Measurements from ENCODE around the gene JOSD2.

JOSD2 gene

DNA sequence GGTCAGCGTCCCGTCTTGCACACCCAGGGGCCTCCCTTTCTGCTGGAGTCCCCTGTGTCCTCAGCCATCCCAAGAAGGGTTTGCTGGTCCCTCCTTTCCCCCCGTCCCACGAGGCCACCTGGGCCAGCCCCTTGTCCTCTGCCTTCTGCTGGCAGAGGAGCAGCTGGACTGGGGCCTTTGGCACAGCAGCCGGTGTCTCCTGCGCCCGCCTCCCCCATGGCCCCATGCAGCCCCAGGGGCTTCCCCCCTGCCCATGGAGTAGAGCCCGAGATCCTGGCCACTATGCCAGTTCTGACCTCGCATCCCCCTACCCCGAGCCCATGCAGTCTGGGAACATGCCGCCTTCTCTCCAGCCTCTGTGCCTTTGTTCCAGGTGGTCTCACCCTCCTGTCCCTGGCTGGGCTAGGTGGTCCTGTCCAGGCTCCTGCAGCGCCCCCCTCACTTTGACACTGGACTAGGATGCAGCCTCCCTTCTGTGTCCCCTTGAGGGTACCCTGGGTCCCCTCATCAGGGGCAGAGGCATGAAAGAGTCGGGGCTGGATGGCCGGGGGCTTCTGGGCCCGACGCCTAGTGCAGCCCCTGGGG, 28.6 kb downstream of the JOSD2 start:
- Histone ChIP-seq H3K4me2 (ENCODE audit: low read depth, low read length, poor library complexity, severe bottlenecking) (no peak overlapping the region), H3K9ac (ENCODE audit: low read length) (no peak overlapping the region), H3K79me2 (ENCODE audit: insufficient read depth, low read length) (peaks cover 13% of the 10 kb centered on the region), H3K27ac (ENCODE audit: low read depth, low read length) (no peak overlapping the region), H2AFZ (ENCODE audit: low read depth, low read length, severe bottlenecking) (no peak overlapping the region), H3K36me3 (ENCODE audit: low read length) (peaks cover 12% of the 10 kb centered on the region; the same call in 1 of the 2 replicates), H4K20me1 (ENCODE audit: low read depth, low read length) (no peaks in the 10 kb centered on the region), H3K9me3 (ENCODE audit: insufficient read depth, low read length) (peaks cover 19% of the 10 kb centered on the region; the same call in 1 of the 2 replicates), H3K9me2 (replicated peaks; ENCODE audit: insufficient read depth, low read length) (no peaks in the 10 kb centered on the region), H3F3A (ENCODE audit: insufficient read depth) (no peaks in the 10 kb centered on the region), H3K4me3 (ENCODE audit: insufficient read depth, low read length, poor library complexity, severe bottlenecking) (no peak overlapping the region), H3K27me3 (ENCODE audit: low read length) (no peaks in the 10 kb centered on the region)
- TF ChIP-seq, protein P1, sequence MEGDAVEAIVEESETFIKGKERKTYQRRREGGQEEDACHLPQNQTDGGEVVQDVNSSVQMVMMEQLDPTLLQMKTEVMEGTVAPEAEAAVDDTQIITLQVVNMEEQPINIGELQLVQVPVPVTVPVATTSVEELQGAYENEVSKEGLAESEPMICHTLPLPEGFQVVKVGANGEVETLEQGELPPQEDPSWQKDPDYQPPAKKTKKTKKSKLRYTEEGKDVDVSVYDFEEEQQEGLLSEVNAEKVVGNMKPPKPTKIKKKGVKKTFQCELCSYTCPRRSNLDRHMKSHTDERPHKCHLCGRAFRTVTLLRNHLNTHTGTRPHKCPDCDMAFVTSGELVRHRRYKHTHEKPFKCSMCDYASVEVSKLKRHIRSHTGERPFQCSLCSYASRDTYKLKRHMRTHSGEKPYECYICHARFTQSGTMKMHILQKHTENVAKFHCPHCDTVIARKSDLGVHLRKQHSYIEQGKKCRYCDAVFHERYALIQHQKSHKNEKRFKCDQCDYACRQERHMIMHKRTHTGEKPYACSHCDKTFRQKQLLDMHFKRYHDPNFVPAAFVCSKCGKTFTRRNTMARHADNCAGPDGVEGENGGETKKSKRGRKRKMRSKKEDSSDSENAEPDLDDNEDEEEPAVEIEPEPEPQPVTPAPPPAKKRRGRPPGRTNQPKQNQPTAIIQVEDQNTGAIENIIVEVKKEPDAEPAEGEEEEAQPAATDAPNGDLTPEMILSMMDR (IDR thresholded peaks at IDR 0.05; ENCODE audit: insufficient read depth, low read length, poor library complexity, severe bottlenecking), result no peak
- no peak for TF ChIP-seq EZH2phosphoT487 (conservative IDR thresholded peaks at IDR 0.05; ENCODE audit: low read length)

DNA sequence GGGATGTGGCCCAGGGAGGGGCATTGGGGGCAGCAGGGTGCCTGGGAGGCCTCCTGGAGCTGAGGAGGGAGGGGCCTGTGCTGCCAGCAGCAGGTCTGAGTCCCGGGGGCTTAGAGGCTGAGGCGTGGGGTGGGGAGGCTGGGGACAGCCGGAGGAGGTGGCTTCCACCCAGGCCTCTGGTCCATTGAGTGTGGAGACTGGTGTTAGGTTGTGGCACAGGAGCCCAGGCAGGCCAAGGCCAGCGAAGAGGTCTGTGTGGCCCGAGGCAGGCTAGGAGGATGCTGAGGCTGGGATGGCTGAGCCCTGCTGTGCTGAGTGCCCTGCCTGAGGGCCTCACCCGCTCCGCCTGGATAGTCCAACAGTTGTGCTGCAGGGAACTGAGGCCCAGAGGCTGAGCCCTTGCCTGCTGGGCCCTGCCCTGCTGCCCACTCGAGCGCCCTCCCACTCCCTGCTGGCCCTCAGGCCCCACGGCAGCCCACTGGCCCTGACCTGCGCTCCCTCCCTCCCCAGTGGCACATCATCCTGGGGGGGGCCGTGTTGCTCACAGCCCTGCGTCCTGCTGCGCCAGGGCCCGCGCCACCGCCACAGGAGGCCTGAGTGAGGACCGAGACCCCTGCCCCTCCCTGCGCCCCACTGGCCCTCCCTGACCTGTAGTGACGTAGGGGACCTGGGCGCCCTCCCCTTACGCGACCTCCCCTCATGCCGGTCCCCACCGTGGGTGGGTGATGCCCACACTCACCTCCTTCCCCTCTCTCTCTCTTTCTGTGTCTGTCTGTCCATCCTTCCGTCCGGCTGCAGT, 29.4 kb downstream of the JOSD2 start:
- H4K20me1 ChIP-seq (ENCODE audit: low read depth, low read length), result no peaks in the 10 kb centered on the region
- H3K9me2 ChIP-seq (replicated peaks; ENCODE audit: insufficient read depth, low read length), result no peaks in the 10 kb centered on the region
- peaks cover 16% of the 10 kb centered on the region; the same call in 1 of the 2 replicates for H3K9me3 ChIP-seq (ENCODE audit: insufficient read depth, low read length)
- no peaks in the 10 kb centered on the region for H3F3A ChIP-seq (ENCODE audit: insufficient read depth)
- H3K4me2 ChIP-seq (ENCODE audit: low read depth, low read length, poor library complexity, severe bottlenecking), result no peak overlapping the region
- H3K4me3 ChIP-seq (ENCODE audit: insufficient read depth, low read length, poor library complexity, severe bottlenecking), result no peak overlapping the region
- no peak overlapping the region for H3K9ac ChIP-seq (ENCODE audit: low read length)
- peaks cover 21% of the 10 kb centered on the region for H3K79me2 ChIP-seq (ENCODE audit: insufficient read depth, low read length)
- H3K27ac ChIP-seq (ENCODE audit: low read depth, low read length), result no peak overlapping the region
- TF ChIP-seq, protein P1 (IDR thresholded peaks at IDR 0.05; ENCODE audit: insufficient read depth, low read length, poor library complexity, severe bottlenecking), result no peak
- no peak for TF ChIP-seq EZH2phosphoT487 (conservative IDR thresholded peaks at IDR 0.05; ENCODE audit: low read length)
- H3K36me3 ChIP-seq (ENCODE audit: low read length), result peaks cover 9% of the 10 kb centered on the region; the same call in 1 of the 2 replicates
- H2AFZ ChIP-seq (ENCODE audit: low read depth, low read length, severe bottlenecking), result no peak overlapping the region
- H3K27me3 ChIP-seq (ENCODE audit: low read length), result no peaks in the 10 kb centered on the region

DNA sequence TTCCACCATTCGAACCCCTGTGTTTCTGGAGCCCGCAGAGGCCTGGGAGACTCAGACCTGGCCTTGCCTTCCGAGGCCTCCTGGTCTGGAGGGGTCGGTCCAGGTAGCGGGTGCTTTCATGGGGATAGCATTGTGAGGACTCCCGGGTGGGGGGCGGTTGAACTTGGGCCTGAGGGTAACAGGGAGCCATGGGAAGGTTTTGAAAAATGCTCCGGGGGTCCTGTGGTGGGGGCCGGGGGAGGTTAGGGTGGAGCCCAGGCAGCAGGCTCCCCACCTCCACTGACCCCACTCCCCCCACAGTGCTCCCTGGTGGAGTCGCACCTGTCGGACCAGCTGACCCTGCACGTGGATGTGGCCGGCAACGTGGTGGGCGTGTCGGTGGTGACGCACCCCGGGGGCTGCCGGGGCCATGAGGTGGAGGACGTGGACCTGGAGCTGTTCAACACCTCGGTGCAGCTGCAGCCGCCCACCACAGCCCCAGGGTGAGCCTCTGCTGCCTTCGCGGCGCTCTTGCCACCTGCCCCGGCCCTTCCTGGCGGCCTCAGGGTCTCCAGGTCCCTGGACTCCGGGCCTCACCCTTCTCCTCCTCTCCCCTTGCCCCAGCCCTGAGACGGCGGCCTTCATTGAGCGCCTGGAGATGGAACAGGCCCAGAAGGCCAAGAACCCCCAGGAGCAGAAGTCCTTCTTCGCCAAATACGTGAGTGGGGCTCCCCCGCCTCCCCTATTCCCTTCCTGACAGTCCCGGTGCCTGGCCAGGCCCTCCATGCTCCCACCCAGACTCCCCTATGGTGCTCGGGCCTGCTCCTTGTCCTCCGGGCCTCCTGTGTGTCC, 30.5 kb downstream of the JOSD2 start:
- no peaks in the 10 kb centered on the region for H3K27me3 ChIP-seq (ENCODE audit: low read length)
- H3K79me2 ChIP-seq (ENCODE audit: insufficient read depth, low read length), result peaks cover 21% of the 10 kb centered on the region
- TF ChIP-seq, protein P1 (IDR thresholded peaks at IDR 0.05; ENCODE audit: insufficient read depth, low read length, poor library complexity, severe bottlenecking), result no peak
- TF ChIP-seq EZH2phosphoT487 (conservative IDR thresholded peaks at IDR 0.05; ENCODE audit: low read length), result no peak
- peaks cover 12% of the 10 kb centered on the region; the same call in 1 of the 2 replicates for H3K9me3 ChIP-seq (ENCODE audit: insufficient read depth, low read length)
- no peak overlapping the region for H3K4me3 ChIP-seq (ENCODE audit: insufficient read depth, low read length, poor library complexity, severe bottlenecking)
- no peak overlapping the region for H2AFZ ChIP-seq (ENCODE audit: low read depth, low read length, severe bottlenecking)
- no peaks in the 10 kb centered on the region for H3F3A ChIP-seq (ENCODE audit: insufficient read depth)
- no peak overlapping the region for H3K27ac ChIP-seq (ENCODE audit: low read depth, low read length)
- H3K9ac ChIP-seq (ENCODE audit: low read length), result no peak overlapping the region
- H3K36me3 ChIP-seq (ENCODE audit: low read length), result peaks cover 8% of the 10 kb centered on the region; the same call in 1 of the 2 replicates
- no peak overlapping the region for H3K4me2 ChIP-seq (ENCODE audit: low read depth, low read length, poor library complexity, severe bottlenecking)
- no peaks in the 10 kb centered on the region for H4K20me1 ChIP-seq (ENCODE audit: low read depth, low read length)
- H3K9me2 ChIP-seq (replicated peaks; ENCODE audit: insufficient read depth, low read length), result no peaks in the 10 kb centered on the region

All from SU-DHL-6 (cell line).